Measurements from ENCODE around the gene SLC25A18.

- TF ChIP-seq CTCF (conservative IDR thresholded peaks at IDR 0.05): no peak
- TF ChIP-seq EZH2 (IDR thresholded peaks at IDR 0.05; ENCODE audit: low read depth): no peak
Observed at GRCh38 chr22:17628406-17629172, 65.3 kb downstream of the SLC25A18 start, which contains the start of gene ATP6V1E1.

Data from PC-9 (cell line).